Progenitor cell of endocrine pancreas (in vitro differentiated cells): Measurements from ENCODE around the gene ABCA1. TPM values are rescaled to one million over a fixed set of nuclear protein-coding genes. Genes with fewer than 3 reads are reported as not detected.
"Not testable (repeated sequence)": the region's sequence is repeated elsewhere in the genome, so short reads cannot be mapped to it uniquely, and the experiment has no call there.

ENCODE experiments used
- DNase-seq: peaks from one replicate; pipeline ENCODE4 v3.0.0; 2021; ENCODE audit warnings: low spot score; ENCODE audit not compliant: unreplicated experiment
- H3K27ac Mint-ChIP-seq: 2 replicates; pipeline ENCODE4 v1.8.0; 2021; ENCODE audit warnings: mild to moderate bottlenecking, moderate library complexity, mixed read lengths
- H3K27me3 Mint-ChIP-seq: 2 replicates; pipeline ENCODE4 v1.8.0; 2021; ENCODE audit warnings: mixed read lengths
- H3K36me3 Mint-ChIP-seq: 2 replicates; pipeline ENCODE4 v1.8.0; 2022; ENCODE audit warnings: mixed read lengths; ENCODE audit not compliant: insufficient read depth
- H3K4me1 Mint-ChIP-seq: 2 replicates; pipeline ENCODE4 v1.8.0; 2021; ENCODE audit warnings: low read depth, mixed read lengths
- H3K4me3 Mint-ChIP-seq: 2 replicates; pipeline ENCODE4 v1.8.0; 2021; ENCODE audit warnings: low read depth, mild to moderate bottlenecking, moderate library complexity, mixed read lengths
- H3K9me3 Mint-ChIP-seq: 2 replicates; pipeline ENCODE4 v1.8.0; 2021; ENCODE audit warnings: low read depth, mixed read lengths
- CTCF ChIP-seq: fragments of 200-600 bp; sonication (generic); IDR thresholded peaks from one replicate; pipeline ENCODE4 v1.5.0; 2021; ENCODE audit warnings: antibody characterized with exemption, mild to moderate bottlenecking; ENCODE audit not compliant: unreplicated experiment
- total RNA-seq: library from RNA; stranded (reverse); gene quantifications from 2 replicates; pipeline ENCODE4 v1.2.1, GENCODE V29; 2021

The ABCA1 gene
- total RNA-seq, 1 donor from 2014 or later: 41.1 TPM

DNA sequence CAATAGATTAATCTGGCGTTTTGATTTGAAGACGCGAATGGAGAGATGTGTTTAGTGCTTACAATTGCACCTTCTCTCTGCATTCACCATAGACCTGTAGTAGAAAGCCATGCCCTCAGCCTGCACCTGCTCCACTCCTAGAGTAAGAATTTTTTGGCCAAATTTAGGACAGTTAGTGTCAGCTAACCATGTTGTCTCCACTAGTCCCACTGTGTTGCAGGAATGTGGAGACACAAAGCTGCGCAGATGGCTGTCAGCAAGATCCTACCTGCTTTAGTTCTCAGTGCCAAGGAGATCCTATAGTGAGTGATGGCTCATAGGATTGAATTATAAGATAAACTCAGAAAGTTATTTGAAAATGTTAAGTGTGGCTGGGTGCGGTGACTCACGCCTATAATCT, 35.1 kb upstream of the ABCA1 start:
- Mint-ChIP-seq H3K4me3 (no peak overlapping the region), H3K36me3 (no peaks in the 10 kb centered on the region), H3K9me3 (no peaks in the 10 kb centered on the region), H3K4me1 (peaks cover 2% of the 10 kb centered on the region), H3K27me3 (peaks cover 5% of the 10 kb centered on the region), H3K27ac (no peak overlapping the region)
- TF ChIP-seq CTCF: no peak
- no peak for DNase-seq

DNA sequence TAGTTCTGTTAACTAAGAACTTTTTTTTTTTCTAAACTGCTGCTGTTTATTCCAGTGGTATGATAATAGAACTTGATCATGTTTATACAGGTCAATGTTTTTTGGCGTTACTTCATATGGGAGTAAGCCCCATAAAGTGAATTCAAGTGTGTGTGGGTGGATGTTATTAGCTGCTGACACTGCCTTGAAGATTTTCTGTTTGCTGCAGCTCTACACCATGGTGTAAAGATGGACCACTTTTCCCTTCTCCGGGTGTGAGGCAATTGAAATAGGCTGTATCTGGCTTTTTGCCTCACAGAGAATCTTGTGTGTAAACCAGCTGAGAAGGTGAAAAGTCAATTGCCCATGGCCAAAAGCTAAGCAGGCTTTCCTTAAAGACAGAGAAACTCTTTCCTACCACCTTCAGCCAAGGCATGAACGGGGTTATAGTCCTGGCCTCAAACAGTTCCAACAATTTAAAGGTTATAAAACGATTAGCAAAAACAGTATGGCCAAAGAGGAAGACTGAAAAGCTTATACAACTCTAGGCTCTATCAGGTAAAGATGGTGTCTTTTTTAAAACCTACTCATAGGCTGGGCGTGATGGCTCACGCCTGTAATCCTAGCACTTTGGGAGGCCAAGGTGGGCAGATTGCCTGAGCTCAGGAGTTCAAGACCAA, 33.9 kb upstream of the ABCA1 start:
- H3K4me3 Mint-ChIP-seq: no peak overlapping the region
- TF ChIP-seq CTCF: no peak

GRCh38 chr9:104961238-104961637, 33.3 kb upstream of the ABCA1 start:
- peaks cover 2% of the 10 kb centered on the region for H3K4me1 Mint-ChIP-seq
- H3K27ac Mint-ChIP-seq: no peak overlapping the region
- no peaks in the 10 kb centered on the region for H3K36me3 Mint-ChIP-seq
- DNase-seq: no peak
- no peak for TF ChIP-seq CTCF
- no peak overlapping the region for H3K4me3 Mint-ChIP-seq
- H3K27me3 Mint-ChIP-seq: peaks cover 5% of the 10 kb centered on the region
- H3K9me3 Mint-ChIP-seq: no peaks in the 10 kb centered on the region

More for the DNA sequence above, 33.9 kb upstream of the ABCA1 start:
- no peak for DNase-seq
- Mint-ChIP-seq H3K27ac (no peak overlapping the region), H3K27me3 (peaks cover 5% of the 10 kb centered on the region), H3K4me1 (peaks cover 2% of the 10 kb centered on the region), H3K36me3 (no peaks in the 10 kb centered on the region), H3K9me3 (no peaks in the 10 kb centered on the region)

GRCh38 chr9:104960662-104961061, 32.7 kb upstream of the ABCA1 start:
- TF ChIP-seq CTCF: no peak
- DNase-seq: no peak
- no peaks in the 10 kb centered on the region for H3K9me3 Mint-ChIP-seq
- H3K4me1 Mint-ChIP-seq: peaks cover 2% of the 10 kb centered on the region
- peaks cover 5% of the 10 kb centered on the region for H3K27me3 Mint-ChIP-seq
- no peak overlapping the region for H3K4me3 Mint-ChIP-seq
- H3K36me3 Mint-ChIP-seq: no peaks in the 10 kb centered on the region
- H3K27ac Mint-ChIP-seq: no peak overlapping the region

GRCh38 chr9:104958751-104959150, 30.8 kb upstream of the ABCA1 start:
- Mint-ChIP-seq H3K27me3 (peaks cover 5% of the 10 kb centered on the region), H3K36me3 (no peaks in the 10 kb centered on the region), H3K27ac (no peak overlapping the region), H3K9me3 (no peaks in the 10 kb centered on the region), H3K4me3 (no peak overlapping the region), H3K4me1 (peaks cover 2% of the 10 kb centered on the region)
- DNase-seq: no peak
- TF ChIP-seq CTCF: no peak

DNA sequence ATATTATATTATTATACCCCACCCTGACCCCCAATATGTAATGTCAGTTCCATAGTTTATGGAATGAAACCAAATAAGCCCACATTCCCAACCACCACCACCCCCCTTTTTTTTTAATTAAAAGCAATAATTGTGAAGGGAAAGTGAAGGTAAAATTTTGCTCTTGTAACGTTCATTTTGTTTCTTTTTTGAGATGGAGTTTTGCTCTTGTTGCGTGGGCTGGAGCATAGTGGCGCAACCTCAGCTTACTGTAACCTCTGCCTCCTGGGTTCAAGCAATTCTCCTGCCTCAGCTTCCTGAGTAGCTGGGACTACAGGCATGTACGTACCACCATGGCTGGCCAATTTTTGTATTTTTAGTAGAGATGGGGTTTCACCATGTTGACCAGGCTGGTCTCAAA, 30.1 kb upstream of the ABCA1 start:
- H3K36me3 Mint-ChIP-seq, H3K4me3 Mint-ChIP-seq, H3K4me1 Mint-ChIP-seq, H3K27ac Mint-ChIP-seq, H3K9me3 Mint-ChIP-seq, H3K27me3 Mint-ChIP-seq, DNase-seq: not testable (repeated sequence)
